ENCODE measurements around the gene SERPINB12.
A peak's percentile ranks its signal among the peaks of the same experiment; 100 is the strongest.

The SERPINB12 gene, protein sequence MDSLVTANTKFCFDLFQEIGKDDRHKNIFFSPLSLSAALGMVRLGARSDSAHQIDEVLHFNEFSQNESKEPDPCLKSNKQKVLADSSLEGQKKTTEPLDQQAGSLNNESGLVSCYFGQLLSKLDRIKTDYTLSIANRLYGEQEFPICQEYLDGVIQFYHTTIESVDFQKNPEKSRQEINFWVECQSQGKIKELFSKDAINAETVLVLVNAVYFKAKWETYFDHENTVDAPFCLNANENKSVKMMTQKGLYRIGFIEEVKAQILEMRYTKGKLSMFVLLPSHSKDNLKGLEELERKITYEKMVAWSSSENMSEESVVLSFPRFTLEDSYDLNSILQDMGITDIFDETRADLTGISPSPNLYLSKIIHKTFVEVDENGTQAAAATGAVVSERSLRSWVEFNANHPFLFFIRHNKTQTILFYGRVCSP

DNA sequence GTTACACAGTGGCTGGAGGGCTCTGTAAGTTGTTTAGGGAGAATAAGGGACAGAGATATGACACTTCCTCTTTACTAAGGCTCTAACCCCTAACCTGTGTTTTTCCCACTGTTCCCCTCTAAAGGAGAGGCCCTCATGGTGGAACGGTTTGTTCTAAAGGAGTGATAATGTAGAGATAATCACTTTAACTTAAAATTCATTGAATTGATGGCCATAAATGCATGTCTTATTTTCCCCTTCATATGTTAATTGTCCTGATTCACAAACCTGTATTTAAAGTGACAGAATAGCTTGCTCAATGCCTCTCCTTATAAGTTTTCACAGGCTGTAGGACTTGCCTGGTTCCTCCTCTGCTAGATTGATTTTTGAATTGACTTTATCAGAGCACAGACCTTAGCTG is at the start of gene SERPINB12:
SERPINB12 (plus strand) TSS at position 301 of the 400 bp plus-strand sequence. CDS start 13,791 bp downstream, outside the sequence.
- DNase-seq (ENCODE audit: low read depth in 2 of 2) = no peak

DNA sequence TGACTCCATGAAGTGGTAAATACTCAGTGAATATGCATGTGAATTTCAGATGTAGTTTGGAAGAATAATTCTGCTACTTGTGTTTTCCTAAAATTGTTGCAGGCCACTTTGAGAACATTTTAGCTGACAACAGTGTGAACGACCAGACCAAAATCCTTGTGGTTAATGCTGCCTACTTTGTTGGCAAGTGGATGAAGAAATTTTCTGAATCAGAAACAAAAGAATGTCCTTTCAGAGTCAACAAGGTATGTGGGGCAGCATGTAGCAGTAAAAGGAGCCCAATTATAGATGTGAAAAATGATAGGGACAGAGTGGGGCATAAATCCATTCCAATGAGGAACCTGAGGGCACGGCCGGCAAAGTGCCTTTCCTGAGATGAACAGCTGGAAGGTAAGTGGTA is 49.3 kb upstream of the SERPINB12 start:
- no peak for DNase-seq (ENCODE audit: low read depth in 2 of 2)

DNA sequence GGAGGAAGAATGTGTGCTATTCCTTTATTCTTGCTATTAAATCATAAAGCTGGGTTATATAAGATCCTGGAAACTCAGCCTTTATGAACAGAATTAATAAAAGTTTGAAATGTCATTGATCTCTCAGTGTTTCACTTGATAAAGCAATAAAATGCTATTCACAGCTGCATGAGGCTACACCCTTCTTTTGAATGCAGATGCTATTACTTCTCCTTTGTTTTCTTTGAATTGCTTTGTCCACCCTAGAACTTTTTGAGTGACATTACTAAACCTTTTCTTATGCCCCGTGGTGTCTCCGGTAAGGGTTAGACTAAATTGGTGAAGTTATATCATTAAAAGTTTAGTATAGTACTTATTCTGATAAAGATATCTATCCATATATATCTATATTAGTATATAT is 46.5 kb upstream of the SERPINB12 start:
- no peak for DNase-seq (ENCODE audit: low read depth in 2 of 2)

DNA sequence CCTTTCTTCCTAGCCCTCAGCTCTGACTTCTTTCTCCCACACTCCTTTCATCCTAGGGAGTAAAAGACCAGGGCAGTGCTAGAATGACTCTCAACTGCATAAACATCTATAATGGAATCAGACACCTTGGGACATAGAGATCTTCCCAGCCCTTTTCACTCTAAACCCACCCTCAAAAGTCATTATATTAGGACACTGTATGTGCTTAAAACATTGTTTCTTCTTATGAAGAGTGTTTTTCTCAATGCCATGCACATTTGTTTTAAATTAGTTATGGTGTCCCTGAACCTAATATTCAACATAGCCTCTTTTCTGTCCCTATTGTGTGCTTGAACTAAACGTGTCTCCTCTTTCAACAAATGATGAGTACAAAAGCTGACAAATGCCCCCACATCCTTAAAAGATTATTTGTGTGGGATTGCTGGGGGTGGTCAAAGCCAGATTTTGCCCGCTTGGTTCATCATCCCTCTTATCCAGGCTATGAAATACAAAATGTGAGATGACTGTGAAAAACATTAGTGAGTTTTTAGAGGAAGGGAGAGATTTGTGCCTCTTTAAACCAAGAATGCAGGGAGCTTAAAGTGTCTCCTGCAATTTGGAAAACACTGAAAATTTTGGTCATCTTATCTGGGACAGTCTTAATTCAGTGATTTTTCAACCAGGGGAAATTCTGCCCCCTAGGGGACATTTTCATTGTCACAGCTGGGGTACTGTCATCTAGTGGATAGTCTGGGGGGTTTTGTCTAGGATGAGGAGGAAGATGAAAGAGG is 36.4 kb upstream of the SERPINB12 start:
- DNase-seq (ENCODE audit: low read depth in 2 of 2) = peak in 1 of 2 experiments; percentile 12

DNA sequence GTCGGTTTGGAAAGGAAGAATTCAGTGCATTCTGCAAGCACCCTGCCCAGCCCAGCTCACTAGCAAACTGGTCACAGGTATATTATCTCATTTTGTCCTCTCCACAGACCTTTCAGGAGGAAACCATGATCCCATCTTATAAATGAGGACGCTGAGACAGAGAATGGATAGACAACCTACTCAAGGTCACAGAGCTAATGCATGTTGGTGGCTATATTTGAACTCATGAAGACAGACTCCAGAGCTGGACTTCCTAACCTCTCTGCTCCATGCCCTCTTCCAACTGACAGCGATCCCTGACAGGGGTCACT is 35.9 kb upstream of the SERPINB12 start:
- DNase-seq (ENCODE audit: low read depth in 2 of 2) = no peak

DNA sequence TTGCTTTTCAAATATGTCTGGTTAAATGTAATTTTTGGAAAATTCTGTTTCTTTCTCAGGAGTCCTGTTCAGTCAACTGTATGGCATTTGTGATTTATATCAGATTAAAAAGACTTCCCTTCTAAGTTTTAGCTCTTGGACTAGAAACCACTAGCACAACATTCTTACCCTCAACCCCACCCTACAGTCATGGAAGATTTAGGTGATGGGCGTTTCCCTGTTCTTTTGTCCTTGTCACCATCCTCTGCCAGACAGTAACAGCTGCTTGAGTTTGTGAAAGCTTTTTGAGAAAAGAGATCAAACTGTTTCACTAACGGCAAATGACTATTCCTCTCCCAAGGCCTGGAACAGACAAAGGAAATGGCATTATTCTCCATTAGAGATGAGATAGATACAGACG is 33.6 kb upstream of the SERPINB12 start:
- DNase-seq (ENCODE audit: low read depth in 2 of 2) = no peak

DNA sequence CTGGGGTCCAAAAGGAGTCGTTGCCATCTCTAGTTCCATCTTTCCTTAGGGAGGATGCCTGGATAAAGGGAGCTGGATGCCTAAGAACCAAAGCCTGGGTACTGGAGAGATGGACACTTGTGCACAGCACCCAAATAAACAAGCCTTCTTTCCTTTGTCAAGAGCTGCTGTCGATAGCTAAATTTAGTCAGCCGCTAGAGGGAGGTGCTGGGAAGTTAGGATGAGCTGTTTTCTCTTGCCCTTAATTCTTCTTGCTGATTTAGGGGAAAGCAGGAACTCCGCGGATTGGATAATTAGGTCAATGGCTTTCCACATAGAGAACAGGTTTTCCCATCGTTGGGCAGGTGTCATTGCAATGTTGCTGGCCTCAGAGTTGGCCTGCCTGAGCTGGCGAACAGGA is 30.9 kb upstream of the SERPINB12 start:
- DNase-seq (ENCODE audit: low read depth in 2 of 2) = no peak

DNA sequence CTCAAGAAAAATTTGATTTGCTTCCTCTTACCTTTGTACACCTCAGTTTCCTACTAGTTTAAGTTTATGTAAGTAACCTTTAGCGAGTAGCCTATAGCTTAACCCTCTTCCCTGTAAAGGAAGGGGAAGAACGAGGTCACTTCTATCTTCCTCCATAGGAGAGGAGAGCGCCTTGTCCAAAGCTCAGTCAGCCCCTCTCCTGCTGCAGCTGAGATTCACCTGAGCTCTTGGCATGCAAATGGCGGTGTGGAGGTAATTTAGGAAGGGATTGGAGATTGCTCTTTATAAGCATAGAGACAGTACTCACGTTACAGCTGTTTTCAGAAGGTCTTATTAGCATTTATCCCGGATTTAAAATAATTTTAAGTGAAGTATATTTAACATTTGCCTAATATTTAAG is 27.8 kb upstream of the SERPINB12 start:
- no peak for DNase-seq (ENCODE audit: low read depth in 2 of 2)

DNA sequence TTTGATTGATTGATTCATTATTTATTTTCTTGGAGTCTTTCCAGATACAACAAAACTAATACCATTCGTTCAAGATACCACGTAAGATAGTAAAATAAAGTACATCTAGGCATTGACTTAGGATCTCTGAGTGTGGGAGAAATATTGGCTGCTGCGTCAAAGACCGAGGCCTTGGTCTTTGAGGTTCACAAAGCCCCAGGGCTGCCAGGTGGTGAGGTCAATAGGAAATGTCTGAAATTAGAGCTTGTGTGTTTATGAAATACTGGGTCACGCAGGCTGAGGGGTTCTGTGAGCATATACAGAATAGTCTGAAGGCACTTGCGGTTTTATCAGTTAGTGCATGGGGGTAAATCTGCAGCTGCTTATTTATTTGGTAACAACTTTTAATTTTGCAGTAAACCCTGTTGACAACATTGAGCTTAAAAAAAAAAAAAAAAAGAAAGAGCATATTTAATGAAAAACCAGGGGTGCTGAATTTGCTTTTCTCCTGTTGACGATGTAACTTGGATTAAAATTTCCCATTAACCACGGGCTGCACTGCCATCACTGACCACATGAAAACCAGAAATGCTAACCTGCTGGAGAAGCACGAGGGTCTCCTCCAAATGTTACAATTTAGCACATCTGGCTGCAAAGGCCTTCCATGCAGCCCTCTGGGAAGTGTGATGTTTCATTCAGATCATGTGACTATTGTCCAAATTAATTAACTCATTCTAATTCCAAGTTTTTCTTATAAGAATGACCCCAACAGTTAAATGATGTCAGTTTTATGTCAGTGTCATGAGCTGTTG is 27.1 kb upstream of the SERPINB12 start:
- no peak for DNase-seq (ENCODE audit: low read depth in 2 of 2)

DNA sequence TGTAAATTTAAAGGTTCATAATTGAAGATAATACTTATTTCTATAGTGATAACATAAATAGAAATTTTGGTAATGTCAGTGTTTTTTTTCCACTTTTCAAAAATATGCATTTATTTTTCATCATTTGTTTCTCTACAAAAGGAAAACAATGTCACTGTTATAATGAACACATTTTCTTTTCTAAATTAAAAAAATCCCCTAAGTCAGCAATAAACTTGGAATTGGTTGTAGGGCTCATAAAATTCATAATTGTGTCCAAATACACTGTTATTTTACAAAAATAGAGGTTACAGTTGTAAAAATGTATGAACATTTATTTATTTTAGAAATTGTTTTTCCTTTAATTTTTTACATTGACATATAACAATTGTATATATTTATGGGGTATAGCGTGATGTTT is 26.4 kb upstream of the SERPINB12 start:
- DNase-seq (ENCODE audit: low read depth in 2 of 2) = no peak

DNA sequence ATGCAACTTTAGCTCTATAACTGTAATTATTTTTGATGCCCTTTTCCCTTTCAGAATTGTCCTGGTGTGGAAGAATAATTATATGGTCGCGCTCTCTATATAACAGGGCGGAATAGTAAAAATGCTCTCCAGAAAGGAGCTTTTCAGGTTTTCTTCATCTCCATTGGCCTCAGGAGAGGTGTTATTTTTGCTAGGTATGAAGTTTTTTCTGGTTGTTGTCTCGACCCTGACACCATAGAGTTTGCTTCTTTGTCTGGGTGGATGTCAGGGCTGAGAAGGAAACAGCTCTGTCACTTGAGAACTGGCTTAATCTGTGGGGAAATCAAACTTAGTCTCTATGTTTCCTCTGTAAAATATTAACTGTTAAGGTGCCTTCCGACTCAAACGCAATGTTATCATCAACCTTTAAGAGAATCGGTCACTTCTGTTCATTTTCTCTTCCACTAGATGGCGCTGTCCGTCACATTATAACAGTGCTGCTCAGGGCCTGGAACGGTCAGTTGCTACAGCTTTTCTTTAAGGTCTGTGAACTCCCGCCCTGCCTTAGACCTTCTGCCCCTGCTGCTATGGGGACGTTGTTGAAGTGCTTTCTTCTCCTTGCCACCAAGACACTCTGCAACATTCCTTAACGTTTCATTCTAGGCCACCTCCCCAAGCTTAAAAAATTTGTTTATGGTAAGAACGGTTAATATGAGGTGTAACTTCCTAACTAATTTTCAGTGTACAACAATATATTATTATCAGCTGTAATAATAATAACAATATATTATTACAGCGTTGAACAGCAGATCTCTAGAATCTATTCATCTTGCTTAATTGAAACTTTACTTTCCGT is 23.8 kb upstream of the SERPINB12 start:
- peak; percentile 7 to 41 for DNase-seq (ENCODE audit: low read depth in 2 of 2)

DNA sequence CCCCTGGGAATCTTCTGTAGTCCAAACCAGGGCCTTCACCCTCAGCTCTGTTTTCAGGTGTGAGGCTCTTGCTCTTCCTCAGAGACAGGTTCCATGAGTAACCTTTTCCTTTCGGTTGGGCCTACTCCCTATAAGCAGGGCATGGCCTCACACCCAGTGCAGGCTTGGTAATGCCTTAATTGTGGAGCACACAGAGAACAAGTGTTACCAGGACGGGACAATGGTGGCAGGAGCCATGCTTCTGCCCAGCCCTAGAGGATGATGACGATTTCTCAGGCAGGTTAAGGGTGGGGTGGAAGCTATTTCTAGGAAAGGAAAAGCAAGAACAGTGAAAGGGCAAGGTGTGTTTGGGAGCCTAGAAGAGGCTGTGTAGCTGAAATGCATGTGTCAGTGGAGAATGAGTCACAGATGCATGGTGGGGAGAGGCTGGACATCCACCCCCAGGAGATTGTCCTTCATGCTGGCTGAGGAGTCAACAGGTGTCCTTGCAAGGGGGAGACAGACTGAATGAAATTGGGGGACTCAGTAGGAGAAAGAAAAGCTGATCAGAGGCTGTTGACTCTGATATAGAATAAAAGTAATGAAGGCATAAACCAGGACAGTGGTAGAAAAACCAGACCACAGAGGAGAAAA is 22.0 kb upstream of the SERPINB12 start:
- no peak for DNase-seq (ENCODE audit: low read depth in 2 of 2)

DNA sequence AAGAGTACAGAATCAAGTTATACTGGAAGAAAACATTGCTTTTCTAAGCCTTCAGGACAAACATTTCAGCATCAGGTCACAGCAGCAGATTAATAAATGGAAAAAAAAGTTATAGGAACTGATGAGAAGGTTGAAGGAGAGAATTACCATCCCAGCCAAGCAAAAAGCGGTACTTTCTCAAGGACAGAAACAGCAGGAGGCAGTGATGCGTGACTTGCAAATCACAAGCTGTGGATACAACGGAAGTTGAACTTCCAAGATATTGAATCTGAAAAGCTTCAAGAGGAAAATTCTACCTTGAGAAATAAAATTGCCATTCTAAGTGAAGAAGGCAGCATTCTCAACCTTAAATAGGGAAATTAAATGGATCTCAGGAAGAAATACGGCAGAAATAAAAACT is 18.5 kb upstream of the SERPINB12 start:
- no peak for DNase-seq (ENCODE audit: low read depth in 2 of 2)

DNA sequence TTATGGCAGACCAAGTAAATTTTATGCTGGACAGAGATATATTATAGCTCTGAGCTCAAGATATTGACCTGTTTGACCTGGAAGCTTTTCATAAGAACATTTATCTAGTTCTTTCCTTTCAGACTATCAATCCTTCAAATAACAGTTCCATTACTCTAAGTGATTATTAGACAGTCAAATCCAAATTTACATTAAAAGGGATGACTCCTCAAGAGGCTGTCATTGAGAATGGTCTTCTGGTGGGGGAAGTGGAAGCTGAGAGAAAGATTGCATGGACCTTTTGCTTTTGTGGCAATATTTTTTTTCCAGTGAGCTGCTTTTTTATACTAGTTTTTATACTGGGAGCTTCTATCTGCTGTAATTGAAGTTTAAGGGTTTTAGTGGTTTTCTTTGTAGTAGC is 14.9 kb upstream of the SERPINB12 start:
- DNase-seq (ENCODE audit: low read depth in 2 of 2) = no peak

DNA sequence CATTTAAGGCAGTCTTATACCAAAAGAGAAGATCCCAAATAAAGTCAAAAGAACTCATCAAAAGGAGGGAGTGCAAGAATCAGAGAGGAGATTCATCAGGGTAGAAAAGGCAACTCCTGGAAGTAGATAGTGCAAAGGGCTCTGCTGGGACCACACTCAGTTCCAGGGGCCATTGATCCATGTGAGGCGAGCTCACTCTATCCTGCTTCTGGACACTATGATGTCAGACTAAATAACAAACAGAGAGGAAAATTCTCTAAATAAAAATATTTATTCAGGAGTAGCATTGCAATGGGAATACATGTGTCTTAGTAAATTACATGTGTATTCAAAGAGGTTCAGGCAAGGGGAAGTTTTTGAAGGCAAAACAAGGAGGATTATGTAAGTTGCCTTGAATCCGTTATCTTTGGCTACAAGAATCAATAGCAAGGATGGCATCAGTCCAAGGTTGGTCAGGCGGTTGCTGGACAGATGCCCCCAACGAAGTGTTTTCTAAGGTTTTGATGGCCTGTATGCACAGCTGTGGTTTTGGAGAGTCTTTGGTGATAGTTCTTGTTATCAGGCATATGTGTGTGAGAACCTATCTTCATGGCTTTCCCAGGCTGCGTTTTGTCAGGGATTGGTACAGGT is 13.2 kb upstream of the SERPINB12 start:
- no peak for DNase-seq (ENCODE audit: low read depth in 2 of 2)

DNA sequence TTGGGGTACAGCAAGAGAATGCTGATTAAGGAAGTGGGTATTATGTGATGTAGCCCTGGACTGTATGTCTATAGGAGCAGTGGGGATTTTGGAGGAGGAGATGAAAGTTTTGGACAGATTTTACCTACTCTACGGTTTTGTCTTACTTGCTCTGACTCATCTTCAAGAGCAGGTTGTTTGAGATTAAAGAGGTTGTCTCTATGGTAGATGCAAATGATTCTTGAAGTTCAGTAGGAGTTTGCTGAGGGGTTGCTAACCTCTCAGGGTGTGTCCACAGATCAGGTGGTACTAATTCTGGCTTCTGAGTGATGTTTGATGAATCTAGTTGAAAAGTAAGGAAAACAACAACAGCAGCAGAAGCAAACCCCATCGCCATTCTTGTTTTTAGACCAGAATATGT is 9.7 kb upstream of the SERPINB12 start:
- no peak for DNase-seq (ENCODE audit: low read depth in 2 of 2)

DNA sequence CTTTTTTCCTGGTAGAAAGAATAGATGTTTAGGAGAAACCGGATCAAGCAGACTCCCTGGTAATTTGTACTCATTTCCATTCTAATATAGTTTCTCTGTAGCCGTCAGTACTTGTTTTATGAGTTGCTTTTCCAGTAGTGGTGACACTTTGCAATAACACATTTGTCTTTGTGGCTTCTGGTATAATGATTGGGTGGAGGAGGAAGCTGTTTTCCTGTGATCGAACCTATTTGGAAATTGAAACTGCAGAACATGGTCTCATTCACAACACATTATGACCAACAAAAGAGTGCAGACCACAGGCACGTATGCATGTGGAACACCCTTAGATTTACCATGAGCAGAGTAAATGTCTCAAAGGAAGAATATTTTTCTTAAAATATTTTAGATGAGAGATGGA is 7.6 kb upstream of the SERPINB12 start:
- DNase-seq (ENCODE audit: low read depth in 2 of 2) = no peak

DNA sequence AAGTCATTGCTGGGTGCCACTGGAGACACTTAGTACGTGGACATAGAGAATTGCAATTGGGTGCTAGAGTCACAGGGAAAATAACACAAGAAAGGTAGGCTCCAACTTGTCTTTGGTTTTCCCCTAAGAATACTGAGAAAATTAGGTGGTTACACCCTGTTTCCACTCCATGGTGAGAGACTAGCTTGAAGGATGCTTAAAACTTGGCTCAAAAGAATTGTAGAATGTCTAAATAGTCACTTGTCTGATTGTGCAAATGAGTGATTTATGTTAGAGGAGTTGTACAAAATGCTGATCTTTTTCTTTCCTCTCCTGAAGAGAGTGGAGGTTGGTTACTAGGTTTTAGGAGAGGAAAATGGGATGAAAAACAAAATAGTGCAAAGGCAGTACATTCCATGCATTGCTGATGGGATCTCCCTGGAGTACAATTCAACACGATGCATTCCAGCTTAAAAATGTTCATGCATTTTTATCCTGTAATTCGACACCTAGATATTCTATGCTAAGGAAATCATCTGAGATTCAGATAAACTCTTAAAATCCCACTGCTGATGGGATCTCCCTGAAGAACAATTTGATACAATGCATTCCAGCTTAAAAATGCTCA is 2.2 kb upstream of the SERPINB12 start:
- no peak for DNase-seq (ENCODE audit: low read depth in 2 of 2)

DNA sequence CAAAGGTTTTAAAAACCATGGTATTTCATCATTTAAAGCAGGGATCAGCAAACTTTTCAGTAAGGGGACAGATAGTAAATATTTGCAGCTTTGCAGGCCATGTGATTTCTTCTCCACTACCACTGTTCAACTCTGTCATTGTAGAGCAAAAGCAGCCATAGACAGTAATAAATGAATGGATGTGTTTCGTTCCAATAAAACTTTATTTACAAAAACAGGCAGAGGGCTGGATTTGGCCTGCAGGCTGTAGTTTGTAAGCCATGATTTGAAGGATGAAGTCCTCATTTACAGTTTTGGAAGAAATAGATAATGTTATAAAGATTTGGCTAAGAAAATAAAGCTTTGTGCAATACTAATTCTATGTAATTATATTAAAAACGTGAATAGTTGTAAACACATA is 1.8 kb downstream of the SERPINB12 start:
- DNase-seq (ENCODE audit: low read depth in 2 of 2) = no peak

DNA sequence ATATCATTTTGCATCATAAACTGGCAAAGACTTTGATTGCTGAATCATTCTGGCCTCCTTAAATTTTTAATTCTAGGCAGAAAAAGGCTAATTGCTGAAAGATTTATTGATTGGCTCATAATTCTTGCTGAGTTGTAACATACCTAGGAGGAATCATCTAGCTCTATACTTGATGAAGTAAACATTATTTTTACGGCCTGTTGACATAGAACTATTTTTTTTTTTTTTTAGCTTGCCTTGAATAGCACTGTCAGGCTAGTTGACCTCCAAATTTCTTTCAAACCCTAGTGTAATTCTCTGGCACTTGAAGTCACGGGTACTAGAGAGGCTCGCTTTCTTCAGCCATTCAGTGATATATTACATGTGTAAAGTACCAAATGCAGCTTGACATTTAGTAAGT is 2.8 kb downstream of the SERPINB12 start:
- DNase-seq (ENCODE audit: low read depth in 2 of 2) = no peak

Measured in stimulated activated CD4-positive, alpha-beta T cell treated with anti-CD3 and anti-CD28 coated beads, Interleukin-12 subunit alpha, Interleukin-12 subunit beta, amount 100 ng/mL, for 24 hours (primary cell).